ENCODE data around the gene GDPD4.

GDPD4 gene

GRCh38 chr11:77182542-77183430 is 118.7 kb downstream of the GDPD4 start:
- no peaks in the 10 kb centered on the region for H3K9me3 ChIP-seq (ENCODE audit: control extremely low read depth in 1 of 5, control insufficient read depth in 4 of 5, insufficient read depth in 2 of 5, low read depth in 1 of 5, low read length in 4 of 5)
- no peak for DNase-seq
- H3K36me3 ChIP-seq (ENCODE audit: control insufficient read depth in 4 of 4, insufficient read depth in 4 of 4, low read length in 3 of 4), result no peaks in the 10 kb centered on the region
- H3K27ac ChIP-seq (ENCODE audit: insufficient read depth in 1 of 2, low read depth in 1 of 2, low read length in 2 of 2, poor library complexity in 1 of 2, severe bottlenecking in 2 of 2), result no peak overlapping the region
- no peak overlapping the region for H3K4me3 ChIP-seq (ENCODE audit: control insufficient read depth in 1 of 7, extremely low read depth in 1 of 7, insufficient read depth in 4 of 7, low read depth in 2 of 7, low read length in 6 of 7)
- H3K27me3 ChIP-seq (replicated peaks in 2 of 5; ENCODE audit: control insufficient read depth in 4 of 5, insufficient read depth in 5 of 5, low read length in 4 of 5), result no peaks in the 10 kb centered on the region
- 97% methylated on average over 17 of the region's 21 CpGs for WGBS (ENCODE audit: insufficient coverage)
- POLR2A ChIA-PET, result interaction anchor here (0.6 kb wide), 1 partner anchor 28 kb away, joined by 4 read pairs; no protein-coding TSS in a partner anchor
- H3K4me1 ChIP-seq (ENCODE audit: control extremely low read depth in 1 of 4, control insufficient read depth in 4 of 4, insufficient read depth in 4 of 4, low read length in 3 of 4), result no peaks in the 10 kb centered on the region
- CTCF ChIA-PET, result interaction anchor here (1.1 to 10.9 kb wide), 4 partner anchors 8 to 60 kb away, joined by 3 to 240 read pairs (median 7); partner anchors contain the start of gene MYO7A

DNA sequence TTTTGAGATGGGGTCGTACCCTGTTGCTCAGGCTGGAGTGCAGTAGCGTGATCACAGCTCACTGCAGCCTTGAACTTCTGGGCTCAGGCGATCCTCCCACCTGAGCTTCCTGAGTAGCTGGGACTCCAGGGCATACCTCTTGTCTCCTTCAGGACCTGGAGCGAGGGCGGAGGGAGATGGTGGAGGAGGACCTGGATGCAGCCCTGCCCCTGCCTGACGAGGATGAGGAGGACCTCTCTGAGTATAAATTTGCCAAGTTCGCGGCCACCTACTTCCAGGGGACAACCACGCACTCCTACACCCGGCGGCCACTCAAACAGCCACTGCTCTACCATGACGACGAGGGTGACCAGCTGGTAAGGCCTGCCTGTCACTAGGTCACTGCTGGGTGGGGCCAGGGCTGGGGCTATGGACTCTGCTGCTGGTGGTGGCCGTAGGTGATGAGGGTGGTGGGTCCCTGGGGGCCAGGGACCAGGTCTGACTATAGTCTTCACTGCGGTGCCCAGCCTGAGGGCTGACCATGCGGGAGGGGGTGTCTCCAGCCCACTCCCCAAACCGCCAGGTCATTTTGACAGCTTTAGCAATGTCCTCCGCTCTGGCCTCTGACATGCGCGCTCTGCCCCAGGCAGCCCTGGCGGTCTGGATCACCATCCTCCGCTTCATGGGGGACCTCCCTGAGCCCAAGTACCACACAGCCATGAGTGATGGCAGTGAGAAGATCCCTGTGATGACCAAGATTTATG is 119.5 kb downstream of the GDPD4 start:
- H3K27me3 ChIP-seq (replicated peaks in 2 of 5; ENCODE audit: control insufficient read depth in 4 of 5, insufficient read depth in 5 of 5, low read length in 4 of 5), result no peaks in the 10 kb centered on the region
- no peaks in the 10 kb centered on the region for H3K36me3 ChIP-seq (ENCODE audit: control insufficient read depth in 4 of 4, insufficient read depth in 4 of 4, low read length in 3 of 4)
- POLR2A ChIA-PET, result no interaction called here
- H3K4me1 ChIP-seq (ENCODE audit: control extremely low read depth in 1 of 4, control insufficient read depth in 4 of 4, insufficient read depth in 4 of 4, low read length in 3 of 4), result no peaks in the 10 kb centered on the region
- no peaks in the 10 kb centered on the region for H3K9me3 ChIP-seq (ENCODE audit: control extremely low read depth in 1 of 5, control insufficient read depth in 4 of 5, insufficient read depth in 2 of 5, low read depth in 1 of 5, low read length in 4 of 5)
- H3K4me3 ChIP-seq (ENCODE audit: control insufficient read depth in 1 of 7, extremely low read depth in 1 of 7, insufficient read depth in 4 of 7, low read depth in 2 of 7, low read length in 6 of 7), result no peak overlapping the region
- CTCF ChIA-PET, result interaction anchor here (0.7 to 10.9 kb wide), 3 partner anchors 50 to 70 kb away, joined by 3 to 240 read pairs (median 5); partner anchors contain the start of gene MYO7A
- 94% methylated on average over 17 of the region's 22 CpGs for WGBS (ENCODE audit: insufficient coverage)
- DNase-seq, result no peak
- no peak overlapping the region for H3K27ac ChIP-seq (ENCODE audit: insufficient read depth in 1 of 2, low read depth in 1 of 2, low read length in 2 of 2, poor library complexity in 1 of 2, severe bottlenecking in 2 of 2)

DNA sequence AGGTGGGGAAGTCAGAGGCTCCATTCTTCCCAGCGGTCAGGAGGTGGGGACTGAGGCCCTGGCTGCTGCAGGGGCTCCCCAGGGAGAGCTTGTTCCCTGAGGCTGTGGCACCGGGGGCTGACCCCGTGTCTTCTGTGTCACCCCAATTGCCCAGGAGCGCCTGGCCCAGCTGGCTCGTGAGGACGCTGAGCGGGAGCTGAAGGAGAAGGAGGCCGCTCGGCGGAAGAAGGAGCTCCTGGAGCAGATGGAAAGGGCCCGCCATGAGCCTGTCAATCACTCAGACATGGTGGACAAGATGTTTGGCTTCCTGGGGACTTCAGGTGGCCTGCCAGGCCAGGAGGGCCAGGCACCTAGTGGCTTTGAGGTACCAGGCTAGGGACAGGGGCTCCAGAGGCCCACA is 120.3 kb downstream of the GDPD4 start:
- no peaks in the 10 kb centered on the region for H3K36me3 ChIP-seq (ENCODE audit: control insufficient read depth in 4 of 4, insufficient read depth in 4 of 4, low read length in 3 of 4)
- H3K27ac ChIP-seq (ENCODE audit: insufficient read depth in 1 of 2, low read depth in 1 of 2, low read length in 2 of 2, poor library complexity in 1 of 2, severe bottlenecking in 2 of 2), result no peak overlapping the region
- ChIA-PET POLR2A (no interaction called here), CTCF (interaction anchor here (0.7 to 10.9 kb wide), 3 partner anchors 16 to 69 kb away, joined by 3 to 240 read pairs (median 4); partner anchors contain the start of gene MYO7A)
- peaks cover 2 to 7% (median 5%) of the 10 kb centered on the region in 4 experiments for H3K4me1 ChIP-seq (ENCODE audit: control extremely low read depth in 1 of 4, control insufficient read depth in 4 of 4, insufficient read depth in 4 of 4, low read length in 3 of 4)
- H3K4me3 ChIP-seq (ENCODE audit: control insufficient read depth in 1 of 7, extremely low read depth in 1 of 7, insufficient read depth in 4 of 7, low read depth in 2 of 7, low read length in 6 of 7), result no peak overlapping the region
- no peaks in the 10 kb centered on the region for H3K9me3 ChIP-seq (ENCODE audit: control extremely low read depth in 1 of 5, control insufficient read depth in 4 of 5, insufficient read depth in 2 of 5, low read depth in 1 of 5, low read length in 4 of 5)
- DNase-seq, result no peak
- H3K27me3 ChIP-seq (replicated peaks in 2 of 5; ENCODE audit: control insufficient read depth in 4 of 5, insufficient read depth in 5 of 5, low read length in 4 of 5), result no peaks in the 10 kb centered on the region
- 98% methylated on average over 11 of the region's 11 CpGs for WGBS (ENCODE audit: insufficient coverage)

DNA sequence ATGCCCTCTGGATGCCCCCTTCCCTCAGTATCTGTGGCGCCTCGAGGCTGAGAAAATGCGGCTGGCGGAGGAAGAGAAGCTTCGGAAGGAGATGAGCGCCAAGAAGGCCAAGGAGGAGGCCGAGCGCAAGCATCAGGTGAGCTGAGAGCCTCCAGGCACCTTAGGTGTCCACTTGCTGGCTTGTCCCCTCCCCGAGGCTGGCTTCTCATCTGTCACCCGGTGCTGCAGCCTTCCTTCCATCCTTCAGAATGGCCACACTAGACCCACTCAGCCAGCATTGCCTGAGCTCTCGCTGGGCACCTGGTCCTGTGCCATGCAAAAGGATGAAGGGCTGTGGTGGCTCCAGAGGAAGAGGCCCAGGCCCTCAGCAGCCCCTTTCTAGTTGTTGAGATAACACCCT is 121.1 kb downstream of the GDPD4 start:
- Histone ChIP-seq H3K27me3 (replicated peaks in 2 of 5; ENCODE audit: control insufficient read depth in 4 of 5, insufficient read depth in 5 of 5, low read length in 4 of 5) (no peaks in the 10 kb centered on the region), H3K27ac (ENCODE audit: insufficient read depth in 1 of 2, low read depth in 1 of 2, low read length in 2 of 2, poor library complexity in 1 of 2, severe bottlenecking in 2 of 2) (no peak overlapping the region), H3K36me3 (ENCODE audit: control insufficient read depth in 4 of 4, insufficient read depth in 4 of 4, low read length in 3 of 4) (no peaks in the 10 kb centered on the region), H3K4me1 (ENCODE audit: control extremely low read depth in 1 of 4, control insufficient read depth in 4 of 4, insufficient read depth in 4 of 4, low read length in 3 of 4) (peaks cover 2 to 15% (median 14%) of the 10 kb centered on the region in 4 experiments), H3K4me3 (ENCODE audit: control insufficient read depth in 1 of 7, extremely low read depth in 1 of 7, insufficient read depth in 4 of 7, low read depth in 2 of 7, low read length in 6 of 7) (no peak overlapping the region), H3K9me3 (ENCODE audit: control extremely low read depth in 1 of 5, control insufficient read depth in 4 of 5, insufficient read depth in 2 of 5, low read depth in 1 of 5, low read length in 4 of 5) (no peaks in the 10 kb centered on the region)
- no peak for DNase-seq
- CTCF ChIA-PET, result interaction anchor here (1.0 to 5.2 kb wide), 4 partner anchors 8 to 53 kb away, joined by 3 to 33 read pairs (median 4); partner anchors contain the start of gene MYO7A
- 85% methylated on average over 8 of the region's 11 CpGs for WGBS (ENCODE audit: insufficient coverage)
- POLR2A ChIA-PET, result no interaction called here

GRCh38 chr11:77179681-77180080 is 121.8 kb downstream of the GDPD4 start:
- no peak for DNase-seq
- no peak overlapping the region for H3K27ac ChIP-seq (ENCODE audit: insufficient read depth in 1 of 2, low read depth in 1 of 2, low read length in 2 of 2, poor library complexity in 1 of 2, severe bottlenecking in 2 of 2)
- peaks cover 2 to 22% (median 19%) of the 10 kb centered on the region in 4 experiments for H3K4me1 ChIP-seq (ENCODE audit: control extremely low read depth in 1 of 4, control insufficient read depth in 4 of 4, insufficient read depth in 4 of 4, low read length in 3 of 4)
- H3K27me3 ChIP-seq (replicated peaks in 2 of 5; ENCODE audit: control insufficient read depth in 4 of 5, insufficient read depth in 5 of 5, low read length in 4 of 5), result no peaks in the 10 kb centered on the region
- ChIA-PET CTCF (interaction anchor here (0.8 to 5.2 kb wide), 4 partner anchors 9 to 53 kb away, joined by 3 to 33 read pairs (median 4); partner anchors contain the start of gene MYO7A), POLR2A (no interaction called here)
- no peaks in the 10 kb centered on the region for H3K36me3 ChIP-seq (ENCODE audit: control insufficient read depth in 4 of 4, insufficient read depth in 4 of 4, low read length in 3 of 4)
- 97% methylated on average over 16 of the region's 19 CpGs for WGBS (ENCODE audit: insufficient coverage)
- H3K9me3 ChIP-seq (ENCODE audit: control extremely low read depth in 1 of 5, control insufficient read depth in 4 of 5, insufficient read depth in 2 of 5, low read depth in 1 of 5, low read length in 4 of 5), result no peaks in the 10 kb centered on the region
- no peak overlapping the region for H3K4me3 ChIP-seq (ENCODE audit: control insufficient read depth in 1 of 7, extremely low read depth in 1 of 7, insufficient read depth in 4 of 7, low read depth in 2 of 7, low read length in 6 of 7)

- ChIA-PET CTCF (interaction anchor here (0.8 to 5.2 kb wide), 5 partner anchors 8 to 61 kb away, joined by 3 to 33 read pairs (median 4); partner anchors contain the start of gene MYO7A), POLR2A (no interaction called here)
- Histone ChIP-seq H3K4me1 (ENCODE audit: control extremely low read depth in 1 of 4, control insufficient read depth in 4 of 4, insufficient read depth in 4 of 4, low read length in 3 of 4) (peaks cover 2 to 24% (median 21%) of the 10 kb centered on the region in 4 experiments), H3K27ac (ENCODE audit: insufficient read depth in 1 of 2, low read depth in 1 of 2, low read length in 2 of 2, poor library complexity in 1 of 2, severe bottlenecking in 2 of 2) (no peak overlapping the region), H3K27me3 (replicated peaks in 2 of 5; ENCODE audit: control insufficient read depth in 4 of 5, insufficient read depth in 5 of 5, low read length in 4 of 5) (no peaks in the 10 kb centered on the region), H3K36me3 (ENCODE audit: control insufficient read depth in 4 of 4, insufficient read depth in 4 of 4, low read length in 3 of 4) (no peaks in the 10 kb centered on the region), H3K9me3 (ENCODE audit: control extremely low read depth in 1 of 5, control insufficient read depth in 4 of 5, insufficient read depth in 2 of 5, low read depth in 1 of 5, low read length in 4 of 5) (no peaks in the 10 kb centered on the region), H3K4me3 (ENCODE audit: control insufficient read depth in 1 of 7, extremely low read depth in 1 of 7, insufficient read depth in 4 of 7, low read depth in 2 of 7, low read length in 6 of 7) (no peak overlapping the region)
- no peak for DNase-seq
- 82% methylated on average over 2 of the region's 5 CpGs for WGBS (ENCODE audit: insufficient coverage)
Measured at GRCh38 chr11:77179048-77179447, 122.4 kb downstream of the GDPD4 start.

Data from common myeloid progenitor, CD34-positive (primary cell).